Measurements from ENCODE around the gene ZNF578.
"Not testable (repeated sequence)": the region's sequence is repeated elsewhere in the genome, so short reads cannot be mapped to it uniquely, and the experiment has no call there.

ZNF578 gene

GRCh38 chr19:52453324-52454094, at the start of gene ZNF578:
Gene ZNF578 (plus strand): TSS chr19:52453553. CDS start chr19:52501846, 48,293 bp downstream.
- DNase-seq (ENCODE audit: low spot score) = peak; percentile 23

- no peak for DNase-seq (ENCODE audit: low spot score)
Observed at GRCh38 chr19:52410276-52410675, 43.1 kb upstream of the ZNF578 start.

- no peak for DNase-seq (ENCODE audit: low spot score)
Observed at GRCh38 chr19:52415711-52416110, 37.6 kb upstream of the ZNF578 start.

GRCh38 chr19:52428937-52429336, 24.4 kb upstream of the ZNF578 start, which contains the start of gene ZNF534:
Gene ZNF534 (plus strand): TSS chr19:52429148. CDS start chr19:52431475, 2,327 bp downstream.
- DNase-seq (ENCODE audit: low spot score) = no peak

- DNase-seq (ENCODE audit: low spot score) = no peak
Observed at GRCh38 chr19:52442179-52442578, 11.2 kb upstream of the ZNF578 start.

GRCh38 chr19:52444506-52444905, 8.8 kb upstream of the ZNF578 start:
- no peak for DNase-seq (ENCODE audit: low spot score)

GRCh38 chr19:52451241-52451640, 2.1 kb upstream of the ZNF578 start:
- DNase-seq (ENCODE audit: low spot score) = no peak

- DNase-seq (ENCODE audit: low spot score) = no peak
Observed at GRCh38 chr19:52464798-52465470, 11.6 kb downstream of the ZNF578 start.

GRCh38 chr19:52473655-52474350, 20.4 kb downstream of the ZNF578 start:
- DNase-seq (ENCODE audit: low spot score) = no peak

- DNase-seq (ENCODE audit: low spot score) = no peak
Observed at GRCh38 chr19:52474351-52475127, 21.2 kb downstream of the ZNF578 start.

GRCh38 chr19:52484111-52484743, 30.9 kb downstream of the ZNF578 start:
- not testable (repeated sequence) for DNase-seq (ENCODE audit: low spot score)

- DNase-seq (ENCODE audit: low spot score) = not testable (repeated sequence)
Observed at GRCh38 chr19:52485064-52485463, 31.7 kb downstream of the ZNF578 start.

- DNase-seq (ENCODE audit: low spot score) = not testable (repeated sequence)
Observed at GRCh38 chr19:52485561-52486240, 32.3 kb downstream of the ZNF578 start.

GRCh38 chr19:52492201-52492993, 39.0 kb downstream of the ZNF578 start:
- DNase-seq (ENCODE audit: low spot score) = no peak

- no peak for DNase-seq (ENCODE audit: low spot score)
Observed at GRCh38 chr19:52492994-52493470, 39.7 kb downstream of the ZNF578 start.

GRCh38 chr19:52494518-52494917, 41.2 kb downstream of the ZNF578 start:
- DNase-seq (ENCODE audit: low spot score) = no peak

GRCh38 chr19:52498571-52498970, 45.2 kb downstream of the ZNF578 start:
- DNase-seq (ENCODE audit: low spot score) = no peak

- DNase-seq (ENCODE audit: low spot score) = not testable (repeated sequence)
Observed at GRCh38 chr19:52500474-52500873, 47.1 kb downstream of the ZNF578 start.

- DNase-seq (ENCODE audit: low spot score) = not testable (repeated sequence)
Observed at GRCh38 chr19:52500991-52501390, 47.6 kb downstream of the ZNF578 start.

- no peak for DNase-seq (ENCODE audit: low spot score)
Observed at GRCh38 chr19:52507266-52507665, 53.9 kb downstream of the ZNF578 start.
